ENCODE measurements around the gene ZNF438. TPM values are rescaled to one million over a fixed set of nuclear protein-coding genes. Genes with fewer than 3 reads are reported as not detected.

The ZNF438 gene
- total and polyA plus RNA-seq, 11 donors, result 9.0 to 14.7 (median 13.2) TPM

GRCh38 chr10:30811276-30812017, 220.2 kb downstream of the ZNF438 start:
- DNase-seq, result no peak
- no peaks in the 10 kb centered on the region for H3K9me3 ChIP-seq
- H3K27ac ChIP-seq, result peak overlapping the region in 11 of 12 donors; percentile 48 to 85 (median 69)
- ATAC-seq, result peak in 3 of 4 donors; percentile 14 to 50 (median 36)
- intact Hi-C loops (cut with DNase I), result no loop called here
- peak overlapping the region in 1 of 12 donors; percentile 2 for H3K4me3 ChIP-seq
- H3K27me3 ChIP-seq, result no peaks in the 10 kb centered on the region
- no peaks in the 10 kb centered on the region for H3K36me3 ChIP-seq
- peaks cover 5 to 43% (median 23%) of the 10 kb centered on the region in 12 donors for H3K4me1 ChIP-seq
- TF ChIP-seq CTCF (IDR thresholded peaks at IDR 0.05) (no peak), POLR2A (IDR thresholded peaks at IDR 0.05) (no peak)
- 57 to 75% (median 65%) methylated on average over 16 of the region's 16 CpGs for WGBS, 4 donors

GRCh38 chr10:30810416-30810815, 221.2 kb downstream of the ZNF438 start:
- no peak overlapping the region for H3K4me3 ChIP-seq
- H3K36me3 ChIP-seq, result no peaks in the 10 kb centered on the region
- ATAC-seq (no peak), DNase-seq (no peak)
- no peaks in the 10 kb centered on the region for H3K9me3 ChIP-seq
- intact Hi-C loops (cut with DNase I), result no loop called here
- H3K27ac ChIP-seq, result peak overlapping the region in 1 of 12 donors; percentile 85
- H3K27me3 ChIP-seq, result no peaks in the 10 kb centered on the region
- 93 to 99% (median 95%) methylated on average over 5 of the region's 5 CpGs for WGBS, 4 donors
- no peak for TF ChIP-seq CTCF (IDR thresholded peaks at IDR 0.05)
- TF ChIP-seq POLR2A (IDR thresholded peaks at IDR 0.05), result no peak
- peaks cover 5 to 43% (median 22%) of the 10 kb centered on the region in 12 donors for H3K4me1 ChIP-seq

- Histone ChIP-seq H3K4me1 (peaks cover 0 to 26% (median 10%) of the 10 kb centered on the region in 12 donors), H3K36me3 (no peaks in the 10 kb centered on the region), H3K27me3 (no peaks in the 10 kb centered on the region), H3K4me3 (no peak overlapping the region), H3K27ac (peak overlapping the region in 7 of 12 donors; percentile 9 to 85 (median 26)), H3K9me3 (no peaks in the 10 kb centered on the region)
- 79 to 86% (median 80%) methylated on average over 2 of the region's 2 CpGs for WGBS, 4 donors
- intact Hi-C loops (cut with DNase I), result no loop called here
- TF ChIP-seq CTCF (IDR thresholded peaks at IDR 0.05), result no peak
- no peak for TF ChIP-seq POLR2A (IDR thresholded peaks at IDR 0.05)
- DNase-seq (peak in 2 of 5 donors; percentile 61 to 64), ATAC-seq (peak in 2 of 4 donors; percentile 5 to 29)
Measured at GRCh38 chr10:30806850-30807249, 224.8 kb downstream of the ZNF438 start.

- Histone ChIP-seq H3K36me3 (no peaks in the 10 kb centered on the region), H3K4me1 (peaks cover 0 to 18% (median 3%) of the 10 kb centered on the region in 12 donors), H3K27ac (peak overlapping the region in 8 of 12 donors; percentile 62 to 86 (median 70)), H3K27me3 (no peaks in the 10 kb centered on the region), H3K9me3 (no peaks in the 10 kb centered on the region), H3K4me3 (no peak overlapping the region)
- intact Hi-C loops (cut with DNase I), result no loop called here
- ATAC-seq (no peak), DNase-seq (no peak)
- 83 to 91% (median 84%) methylated on average over 8 to 9 of the region's 9 CpGs for WGBS, 4 donors
- no peak for TF ChIP-seq CTCF (IDR thresholded peaks at IDR 0.05)
- TF ChIP-seq POLR2A (IDR thresholded peaks at IDR 0.05), result no peak
Measured at GRCh38 chr10:30805061-30805460, 226.6 kb downstream of the ZNF438 start.
